ENCODE measurements around the gene FAM124B.

DNA sequence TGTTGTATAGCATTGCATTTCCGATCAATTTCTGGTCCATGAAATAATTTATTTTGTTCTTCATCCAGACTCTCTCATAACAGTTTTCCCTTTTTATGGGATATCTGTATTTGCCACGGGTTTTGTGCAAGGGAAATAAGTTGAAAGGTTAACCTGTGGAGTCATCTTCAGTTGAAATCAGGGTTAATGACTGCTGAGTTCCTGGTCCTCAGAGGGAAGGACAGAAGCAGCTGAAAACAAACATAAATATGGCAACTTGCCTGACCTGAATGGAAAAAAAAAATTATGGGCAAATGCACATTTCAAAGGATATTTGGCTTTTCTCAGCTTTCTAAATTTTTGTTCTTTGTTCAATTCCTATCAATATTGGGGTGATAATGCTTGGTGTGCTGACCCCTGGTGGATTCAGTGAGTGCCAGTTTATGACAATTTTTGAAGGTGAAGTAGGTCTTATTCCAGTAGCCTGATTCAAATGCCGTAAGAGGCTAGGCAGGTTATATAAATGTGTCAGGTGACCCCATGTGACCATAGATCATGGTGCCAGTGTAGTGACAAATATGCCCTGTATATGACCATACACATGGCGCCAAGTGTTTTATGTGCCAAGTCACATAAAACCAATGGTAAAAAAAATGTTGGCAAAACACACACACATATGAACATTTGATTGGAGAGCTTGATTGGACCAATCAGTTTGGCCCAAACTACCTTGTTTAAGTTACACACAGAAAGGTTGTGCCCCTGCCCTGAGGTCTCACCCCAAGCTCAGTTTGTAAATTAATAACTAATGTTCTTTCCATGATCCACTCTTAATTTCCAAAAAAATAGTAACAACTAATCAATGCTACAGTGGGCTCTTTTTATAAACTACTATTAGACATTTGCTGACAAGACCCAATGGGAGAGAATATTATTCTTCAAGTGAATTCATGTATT, 47.6 kb upstream of the FAM124B start:
- TF ChIP-seq CTCF (IDR thresholded peaks at IDR 0.05): peak; percentile 22 to 40 (median 27)
- TF ChIP-seq POLR2A (IDR thresholded peaks at IDR 0.05): no peak

Measured in testis (tissue), 2 donors.